ENCODE measurements around the gene ZNF329. TPM values are rescaled to one million over a fixed set of nuclear protein-coding genes. Genes with fewer than 3 reads are reported as not detected.

The ZNF329 gene
- total RNA-seq, 1 experiment from 2014 or later, result 11.2 TPM

GRCh38 chr19:58182577-58182988 lies 32.0 kb upstream of the ZNF329 start:
- no TSS peak for BruUV-seq (replicated peaks)
- CTCF ChIA-PET, result no interaction called here
- peaks cover 22% of the 10 kb centered on the region for H3K9me3 Mint-ChIP-seq (ENCODE audit: low read depth, unreplicated experiment)
- H3K27ac Mint-ChIP-seq (ENCODE audit: unreplicated experiment), result peak overlapping the region; percentile 98
- DNase-seq, result no peak
- no peaks in the 10 kb centered on the region for H3K27me3 Mint-ChIP-seq (ENCODE audit: unreplicated experiment)
- intact Hi-C loops (cut with micrococcal nuclease; ENCODE audit: unreplicated experiment), result loop anchor here (2.0 to 10.0 kb wide), 2 partner anchors 120 to 222 kb away; partner anchors contain the start of gene ZNF584
- H3K4me1 Mint-ChIP-seq (ENCODE audit: low read depth, unreplicated experiment), result peaks cover 14% of the 10 kb centered on the region
- TF ChIP-seq CTCF (IDR thresholded peaks at IDR 0.05; ENCODE audit: unreplicated experiment), result no peak
- peaks cover 60% of the 10 kb centered on the region for H3K36me3 Mint-ChIP-seq (ENCODE audit: insufficient read depth, unreplicated experiment)
- peak overlapping the region; percentile 98 for H3K4me3 Mint-ChIP-seq (ENCODE audit: low read depth, unreplicated experiment)

GRCh38 chr19:58181902-58182576 lies 31.4 kb upstream of the ZNF329 start:
- Mint-ChIP-seq H3K4me1 (ENCODE audit: low read depth, unreplicated experiment) (peaks cover 14% of the 10 kb centered on the region), H3K27ac (ENCODE audit: unreplicated experiment) (peak overlapping the region; percentile 98), H3K9me3 (ENCODE audit: low read depth, unreplicated experiment) (peaks cover 26% of the 10 kb centered on the region), H3K27me3 (ENCODE audit: unreplicated experiment) (no peaks in the 10 kb centered on the region), H3K36me3 (ENCODE audit: insufficient read depth, unreplicated experiment) (peaks cover 54% of the 10 kb centered on the region), H3K4me3 (ENCODE audit: low read depth, unreplicated experiment) (peak overlapping the region; percentile 98)
- BruUV-seq (replicated peaks), result no TSS peak
- intact Hi-C loops (cut with micrococcal nuclease; ENCODE audit: unreplicated experiment), result loop anchor here (2.0 to 10.0 kb wide), 2 partner anchors 121 to 223 kb away; partner anchors contain the start of gene ZNF584
- TF ChIP-seq CTCF (IDR thresholded peaks at IDR 0.05; ENCODE audit: unreplicated experiment), result no peak
- DNase-seq, result peak; percentile 62
- CTCF ChIA-PET, result no interaction called here

GRCh38 chr19:58170860-58171259 lies 20.3 kb upstream of the ZNF329 start:
- Mint-ChIP-seq H3K36me3 (ENCODE audit: insufficient read depth, unreplicated experiment) (no peaks in the 10 kb centered on the region), H3K27me3 (ENCODE audit: unreplicated experiment) (no peaks in the 10 kb centered on the region), H3K27ac (ENCODE audit: unreplicated experiment) (no peak overlapping the region), H3K4me1 (ENCODE audit: low read depth, unreplicated experiment) (no peaks in the 10 kb centered on the region), H3K9me3 (ENCODE audit: low read depth, unreplicated experiment) (peaks cover 12% of the 10 kb centered on the region), H3K4me3 (ENCODE audit: low read depth, unreplicated experiment) (no peak overlapping the region)
- intact Hi-C loops (cut with micrococcal nuclease; ENCODE audit: unreplicated experiment), result no loop called here
- no peak for TF ChIP-seq CTCF (IDR thresholded peaks at IDR 0.05; ENCODE audit: unreplicated experiment)
- BruUV-seq (replicated peaks), result no TSS peak
- CTCF ChIA-PET, result no interaction called here
- no peak for DNase-seq

GRCh38 chr19:58166708-58167280 lies 16.2 kb upstream of the ZNF329 start:
- no TSS peak for BruUV-seq (replicated peaks)
- Mint-ChIP-seq H3K4me3 (ENCODE audit: low read depth, unreplicated experiment) (no peak overlapping the region), H3K4me1 (ENCODE audit: low read depth, unreplicated experiment) (no peaks in the 10 kb centered on the region), H3K27me3 (ENCODE audit: unreplicated experiment) (no peaks in the 10 kb centered on the region), H3K9me3 (ENCODE audit: low read depth, unreplicated experiment) (peaks cover 23% of the 10 kb centered on the region), H3K27ac (ENCODE audit: unreplicated experiment) (no peak overlapping the region), H3K36me3 (ENCODE audit: insufficient read depth, unreplicated experiment) (no peaks in the 10 kb centered on the region)
- DNase-seq, result no peak
- intact Hi-C loops (cut with micrococcal nuclease; ENCODE audit: unreplicated experiment), result no loop called here
- CTCF ChIA-PET, result no interaction called here
- TF ChIP-seq CTCF (IDR thresholded peaks at IDR 0.05; ENCODE audit: unreplicated experiment), result no peak
